NCI-H82 treated with DMSO at 0.1 percent for 48 hours (cell line): ENCODE measurements around the gene IRF3.
"Not testable (repeated sequence)": the region's sequence is repeated elsewhere in the genome, so short reads cannot be mapped to it uniquely, and the experiment has no call there.

Source experiments
- DNase-seq: peaks from one replicate; lab custom pipeline; 2025; ENCODE audit not compliant: unreplicated experiment; lab: John Stamatoyannopoulos, UW

Gene IRF3

GRCh38 chr19:49651029-49651819, 14.4 kb downstream of the IRF3 start:
- no peak for DNase-seq

DNA sequence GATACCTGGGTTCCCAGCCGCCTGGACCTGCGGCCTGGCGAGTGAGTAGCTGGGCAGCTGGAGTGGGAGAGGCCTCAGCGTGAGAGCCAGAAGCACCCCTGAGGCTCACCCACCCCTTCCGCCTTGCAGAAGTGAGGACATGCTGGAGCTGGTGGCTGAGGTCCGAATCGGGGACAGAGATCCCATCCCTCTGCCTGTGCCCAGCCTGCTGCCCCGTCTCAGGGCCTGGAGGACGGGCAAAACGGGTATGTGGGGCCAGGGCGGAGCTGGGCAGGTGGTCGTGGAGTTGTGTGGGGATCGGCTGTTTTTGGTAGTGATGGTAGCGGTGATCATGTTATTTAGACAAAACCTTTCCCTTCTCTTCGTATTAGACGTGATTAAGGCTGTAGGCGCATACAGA, 19.1 kb downstream of the IRF3 start:
- DNase-seq: no peak

- DNase-seq: no peak
Measured at GRCh38 chr19:49645995-49646394, 19.7 kb downstream of the IRF3 start.

GRCh38 chr19:49645592-49645991, 20.1 kb downstream of the IRF3 start:
- DNase-seq: no peak

DNA sequence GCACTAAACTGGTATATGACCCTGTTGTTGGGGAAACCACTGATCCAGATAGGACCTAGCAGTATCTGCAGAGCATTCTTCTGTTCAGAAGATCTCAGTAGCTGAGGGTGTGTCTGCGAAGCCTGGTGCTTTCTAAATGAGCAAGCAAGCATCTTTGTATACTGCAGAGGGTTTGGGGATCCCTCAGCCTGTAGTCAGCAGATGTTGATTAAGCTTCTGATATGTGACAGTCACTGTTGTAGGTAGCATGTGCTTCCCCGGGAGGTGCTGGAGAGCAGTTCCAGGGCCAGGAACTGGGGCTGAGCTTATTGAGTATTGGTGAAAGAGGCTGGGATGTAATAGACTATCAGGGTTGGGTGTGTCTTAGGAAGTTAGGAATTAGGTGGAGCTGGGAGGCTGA, 22.2 kb downstream of the IRF3 start:
- DNase-seq: no peak

DNA sequence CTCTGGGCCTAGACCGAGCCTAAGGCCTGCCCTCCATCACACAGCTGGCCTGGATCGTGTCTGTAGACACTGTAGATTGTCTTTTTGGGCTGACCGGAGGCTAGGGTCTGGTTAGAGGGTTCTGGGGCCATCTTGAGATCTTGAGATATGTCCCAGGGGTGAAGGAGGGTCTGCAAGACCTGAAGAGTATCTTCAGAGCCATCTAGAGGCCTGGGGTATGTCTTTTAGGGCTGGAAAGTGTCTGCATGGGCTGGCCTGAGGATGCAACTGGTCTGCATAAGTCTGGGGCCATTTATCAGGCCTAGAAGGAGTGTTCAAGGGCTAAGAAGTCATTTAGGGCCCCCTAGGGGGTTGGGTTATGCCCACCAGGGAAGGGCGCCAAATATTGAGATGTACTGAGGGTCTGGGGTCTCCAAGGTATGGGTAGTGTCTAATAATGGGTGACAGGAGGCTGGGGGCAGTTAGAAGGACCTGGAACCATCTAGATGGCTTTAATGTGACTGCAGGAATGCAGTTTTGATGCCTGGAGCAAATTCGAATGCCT, 23.1 kb downstream of the IRF3 start:
- no peak for DNase-seq

DNA sequence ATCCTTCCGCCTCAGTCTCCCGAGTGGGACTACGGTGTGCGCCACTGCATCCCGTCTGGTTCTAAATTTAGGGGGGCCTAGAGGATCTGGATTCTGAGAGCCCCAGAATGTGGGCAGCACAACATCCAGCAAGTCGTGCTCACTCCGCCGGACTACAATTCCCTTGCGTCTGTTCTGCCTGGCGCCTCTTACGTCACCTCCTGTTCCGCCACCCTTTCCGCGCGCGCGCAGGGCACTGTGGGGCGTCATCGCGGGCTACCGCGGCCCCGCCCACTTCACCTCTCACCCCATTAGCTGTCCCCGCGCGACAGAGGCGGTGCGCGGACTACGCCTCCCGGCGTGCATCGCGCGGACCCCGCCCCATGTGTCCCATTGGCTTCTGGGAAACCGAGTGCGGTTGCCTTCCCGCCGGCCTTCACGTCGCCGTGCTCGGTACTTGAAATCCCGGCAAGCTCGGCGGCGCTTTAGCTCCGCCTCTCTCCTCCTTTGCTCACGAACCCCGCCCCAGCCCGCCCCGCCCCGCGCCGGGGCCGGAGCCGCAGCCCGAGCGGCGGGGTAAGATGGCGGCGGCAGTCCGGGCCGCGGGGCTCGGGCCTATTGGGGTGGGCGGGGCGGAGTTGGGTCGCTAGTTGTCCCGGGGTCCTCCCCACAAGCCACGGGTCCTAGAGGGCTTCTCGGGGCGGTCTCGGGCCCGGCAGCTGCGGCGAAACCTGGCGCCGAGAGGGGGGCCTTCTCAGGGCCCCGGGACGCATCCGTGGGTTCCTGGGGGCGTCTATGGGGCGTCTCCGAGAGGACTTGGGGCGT, 23.8 kb downstream of the IRF3 start, which contains the start of gene SCAF1:
Gene SCAF1 (plus strand): TSS at position 522 of the 804 bp plus-strand sequence. CDS start 2,818 bp downstream, outside the sequence.
- DNase-seq: peak; percentile 97

DNA sequence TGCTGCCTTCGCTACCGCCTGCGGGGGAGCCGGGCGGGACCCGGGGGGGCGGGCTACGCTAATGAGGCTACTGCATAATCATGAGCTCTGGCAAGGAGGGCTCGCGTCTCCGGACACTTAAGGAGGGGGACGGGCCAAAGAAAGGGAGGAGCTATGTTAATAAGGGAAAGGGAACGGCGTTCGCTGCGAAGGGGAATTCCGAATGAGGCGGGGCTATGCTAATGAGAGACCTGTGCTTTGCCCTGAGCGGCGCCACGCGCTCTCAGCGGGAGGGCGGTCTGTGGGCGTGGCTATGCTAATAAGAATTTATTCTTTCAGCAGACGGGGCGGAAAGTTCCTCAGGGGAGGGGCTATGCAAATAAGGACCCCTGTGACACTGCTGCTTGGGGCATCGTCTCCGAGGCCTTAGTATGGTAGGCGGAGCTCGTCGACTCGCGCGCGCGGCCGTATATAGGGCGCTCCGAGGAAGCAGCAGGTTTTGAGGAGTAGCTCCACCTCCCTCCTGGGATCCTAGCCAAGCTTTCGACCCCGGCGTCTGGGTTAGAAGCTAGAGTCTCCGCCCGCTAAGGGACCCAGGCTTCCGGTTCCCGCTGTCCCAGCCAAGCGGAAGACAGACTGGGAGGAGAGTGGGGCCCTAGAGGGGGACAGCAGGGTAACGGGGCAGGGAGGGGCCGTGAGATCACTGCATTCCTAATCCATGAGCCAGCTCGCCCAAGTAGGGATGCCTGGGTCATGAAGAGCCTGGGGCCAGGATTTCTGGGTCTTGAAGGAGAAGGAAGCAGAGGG, 25.4 kb downstream of the IRF3 start, which contains the start of gene RRAS:
Gene RRAS (minus strand): TSS at position 31 of the 786 bp plus-strand sequence. CDS start 45 bp downstream, outside the sequence.
- DNase-seq: peak; percentile 100

DNA sequence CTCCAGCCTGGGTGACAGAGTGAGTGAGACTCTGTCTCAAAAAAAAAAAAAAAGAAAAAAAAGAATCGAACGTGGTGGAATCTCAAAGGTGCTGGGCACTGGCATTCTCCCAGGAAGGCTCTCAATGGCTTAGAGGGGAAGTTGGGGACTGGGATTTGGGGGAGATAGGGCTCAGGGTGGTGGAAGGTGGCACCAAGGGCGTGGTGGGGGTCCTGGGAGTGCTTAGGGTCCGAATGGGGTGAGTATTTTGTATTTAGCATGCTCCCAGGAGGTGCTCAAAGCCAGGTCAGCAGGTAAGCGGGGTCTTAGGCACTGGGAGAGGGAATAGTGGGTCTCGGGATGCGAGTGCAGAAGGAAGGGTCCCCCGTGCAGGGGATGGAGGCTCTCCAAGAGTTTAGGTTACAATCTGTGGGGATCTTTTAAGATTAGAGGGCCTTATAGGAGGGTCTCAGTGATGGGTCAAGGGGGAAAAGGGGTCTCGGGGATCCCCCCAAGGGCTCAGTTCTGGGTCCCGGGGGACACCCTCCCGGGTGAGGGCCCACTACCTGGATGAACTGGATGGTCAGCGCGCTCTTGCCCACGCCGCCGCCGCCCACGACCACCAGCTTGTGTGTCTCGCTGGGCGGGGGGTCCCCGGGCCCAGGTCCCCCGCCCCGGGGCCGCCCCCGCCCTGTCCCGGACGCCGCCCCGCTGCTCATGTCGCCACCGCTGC, 26.1 kb downstream of the IRF3 start:
- no peak for DNase-seq

GRCh38 chr19:49637821-49638738, 27.6 kb downstream of the IRF3 start:
- peak; percentile 10 for DNase-seq

DNA sequence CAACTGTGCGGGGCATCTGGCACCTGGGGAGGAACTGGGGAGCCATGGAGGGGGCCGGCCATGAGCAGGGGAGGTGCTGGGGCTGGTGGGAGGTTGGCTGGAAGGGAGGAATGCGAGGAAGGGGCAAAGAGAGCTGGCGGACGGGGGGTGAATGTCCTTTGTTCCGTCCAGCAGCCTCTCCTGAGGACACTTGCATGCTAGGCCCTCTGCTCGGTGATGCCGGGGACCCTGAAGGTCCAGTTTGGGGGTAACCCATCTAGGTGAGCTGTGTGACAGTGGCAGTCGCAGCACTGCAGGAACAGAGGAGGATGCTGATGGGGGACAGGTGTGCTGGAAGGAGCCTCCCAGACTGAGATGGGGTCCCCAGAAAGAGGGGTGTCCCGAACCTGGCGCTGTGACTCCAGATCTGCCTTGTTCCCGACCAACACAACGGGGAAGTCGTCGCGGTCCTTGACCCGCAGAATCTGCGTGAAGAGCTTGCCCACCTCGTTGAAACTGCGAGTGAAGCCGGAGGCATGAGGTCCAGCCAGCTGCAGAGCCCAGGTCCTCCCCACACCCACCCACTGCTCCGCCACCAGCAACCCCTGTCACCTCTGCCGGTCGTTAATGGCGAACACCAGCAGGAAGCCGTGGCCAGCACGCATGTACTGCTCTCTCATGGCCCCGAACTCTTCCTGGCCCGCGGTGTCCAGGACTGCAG, 29.3 kb downstream of the IRF3 start:
- no peak for DNase-seq

GRCh38 chr19:49635530-49636232, 30.0 kb downstream of the IRF3 start:
- DNase-seq: no peak

DNA sequence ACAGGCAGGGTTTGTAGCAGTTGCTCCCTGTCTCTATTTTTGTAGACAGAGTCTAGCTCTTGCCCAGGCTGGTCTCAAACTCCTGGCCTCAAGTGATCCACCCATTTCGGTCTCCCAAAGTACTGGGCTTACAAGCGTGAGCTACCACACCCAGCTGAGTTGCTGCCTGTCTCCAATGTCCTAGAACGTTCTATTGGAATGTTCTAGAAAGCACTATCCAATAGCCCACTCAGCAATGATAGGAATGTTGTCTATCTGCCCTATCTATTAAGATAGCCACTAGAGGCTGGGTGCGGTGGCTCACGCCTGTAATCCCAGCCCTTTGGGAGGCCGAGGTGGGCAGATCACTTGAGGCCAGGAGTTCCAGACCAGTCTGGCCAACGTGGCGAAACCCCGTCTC, 32.4 kb downstream of the IRF3 start:
- DNase-seq: not testable (repeated sequence)

DNA sequence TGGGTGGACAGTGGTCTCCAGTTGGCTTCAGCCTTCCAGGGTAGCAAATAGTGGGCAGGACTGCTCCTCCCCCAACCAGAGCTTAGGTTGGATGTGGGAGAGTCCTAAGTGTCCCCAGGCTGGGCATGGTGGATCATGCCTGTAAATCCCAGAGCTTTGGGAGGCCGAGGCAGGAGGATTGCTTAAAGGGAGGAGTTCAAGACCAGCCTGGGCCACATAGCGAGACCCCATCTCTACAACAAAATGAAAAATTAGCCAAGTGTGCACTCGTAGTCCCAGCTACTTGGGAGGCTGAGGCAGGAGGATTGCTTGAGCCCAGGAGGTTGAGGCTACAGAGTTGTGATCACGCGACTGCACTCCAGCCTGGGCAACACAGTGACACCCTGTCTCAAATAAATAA, 33.1 kb downstream of the IRF3 start:
- DNase-seq: no peak

DNA sequence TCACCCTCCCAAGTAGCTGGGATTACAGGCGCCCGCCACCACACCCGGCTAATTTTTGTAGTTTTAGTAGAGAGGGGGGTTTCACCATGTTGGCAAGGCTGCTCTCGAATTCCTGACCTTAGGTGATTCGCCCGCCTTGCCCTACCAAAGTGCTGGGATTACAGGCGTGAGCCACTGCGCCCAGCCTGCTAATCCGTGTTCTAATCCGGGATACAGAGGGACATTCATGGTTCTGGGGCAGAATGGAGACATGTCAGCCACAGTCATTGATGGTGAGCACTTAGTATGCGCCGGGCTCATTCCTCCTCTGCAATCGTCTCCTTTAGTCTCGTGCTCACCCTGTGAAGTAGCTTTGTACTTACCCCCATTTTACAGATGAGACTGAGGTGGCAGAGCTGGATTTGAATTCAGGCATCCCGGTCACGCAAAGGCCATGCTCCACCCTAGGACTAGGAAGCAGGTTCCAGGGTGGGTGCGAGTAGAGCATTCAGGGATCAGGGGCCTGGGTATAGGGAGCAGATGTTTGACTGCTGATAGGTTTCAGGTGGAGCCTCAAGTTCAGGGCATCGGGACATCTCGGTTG, 34.0 kb downstream of the IRF3 start:
- no peak for DNase-seq

DNA sequence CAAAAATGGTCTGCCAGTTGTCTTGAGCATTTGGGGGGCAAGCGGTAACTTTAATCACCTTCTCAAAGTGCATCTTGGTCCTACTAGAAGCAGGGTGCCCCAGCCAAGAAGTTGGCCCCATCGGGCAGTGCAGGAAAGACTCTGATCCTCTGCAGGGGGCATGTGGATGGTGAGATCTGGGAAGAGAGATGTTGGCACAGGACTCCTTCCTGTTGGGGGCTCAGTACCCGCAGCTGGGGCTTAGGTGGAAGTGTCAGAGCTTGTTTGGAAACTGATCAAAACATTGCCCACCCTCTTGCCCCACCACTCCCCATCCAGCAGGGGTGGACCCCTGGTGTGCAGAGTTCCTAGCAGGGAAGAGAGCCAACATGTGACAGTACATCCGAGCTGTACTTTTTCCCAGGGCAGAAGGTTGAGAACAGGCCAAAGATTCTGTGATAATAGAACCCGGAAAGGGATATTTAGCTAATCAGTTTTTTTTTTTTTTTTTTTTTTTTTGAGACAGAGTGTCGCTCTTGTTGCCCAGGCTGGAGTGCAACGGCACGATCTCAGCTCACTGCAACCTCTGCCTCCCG, 34.6 kb downstream of the IRF3 start:
- no peak for DNase-seq

GRCh38 chr19:49629659-49630058, 36.0 kb downstream of the IRF3 start:
- no peak for DNase-seq
